GM21619 (cell line): Measurements from ENCODE around the gene KIAA0319L.

ENCODE experiments used
- ATAC-seq: cut with Tn5 transposase; IDR thresholded peaks from one replicate; pipeline ENCODE4 v1.9.1; 2021; ENCODE audit not compliant: unreplicated experiment

The KIAA0319L gene

GRCh38 chr1:35394386-35394785 lies 162.8 kb downstream of the KIAA0319L start:
- ATAC-seq = no peak

- no peak for ATAC-seq
Measured at GRCh38 chr1:35390600-35391494, 166.4 kb downstream of the KIAA0319L start.

GRCh38 chr1:35386959-35387358 lies 170.2 kb downstream of the KIAA0319L start:
- no peak for ATAC-seq

GRCh38 chr1:35386290-35386689 lies 170.9 kb downstream of the KIAA0319L start:
- ATAC-seq = no peak
